ENCODE results near the gene TIGAR.

GRCh38 chr12:4283512-4284255, 37.3 kb upstream of the TIGAR start:
- TF ChIP-seq CTCF (IDR thresholded peaks at IDR 0.05) (no peak), POLR2A (IDR thresholded peaks at IDR 0.05) (no peak)
